ENCODE data around the gene MPL.
"Not testable (repeated sequence)": the region's sequence is repeated elsewhere in the genome, so short reads cannot be mapped to it uniquely, and the experiment has no call there.

Gene MPL

GRCh38 chr1:43368646-43369020 lies 31.0 kb downstream of the MPL start:
- H3K36me3 ChIP-seq (ENCODE audit: control insufficient read depth, insufficient read depth, low read length, severe bottlenecking): peaks cover 21% of the 10 kb centered on the region
- DNase-seq (ENCODE audit: low read depth): no peak
- H3K4me3 ChIP-seq (ENCODE audit: low read length): peak overlapping the region; percentile 95
- peaks cover 35% of the 10 kb centered on the region for H3K4me1 ChIP-seq (ENCODE audit: control insufficient read depth, insufficient read depth, low read length)
- no peaks in the 10 kb centered on the region for H3K9me3 ChIP-seq (ENCODE audit: control insufficient read depth, low read length)
- peak overlapping the region; percentile 86 for H3K9ac ChIP-seq (ENCODE audit: low read length)
- no peaks in the 10 kb centered on the region for H3K27me3 ChIP-seq (replicated peaks; ENCODE audit: control insufficient read depth, insufficient read depth, low read length)

- not testable (repeated sequence) for H3K36me3 ChIP-seq (ENCODE audit: control insufficient read depth, insufficient read depth, low read length, severe bottlenecking); DNase-seq (ENCODE audit: low read depth); H3K9ac ChIP-seq (ENCODE audit: low read length); H3K4me3 ChIP-seq (ENCODE audit: low read length); H3K9me3 ChIP-seq (ENCODE audit: control insufficient read depth, low read length); H3K27me3 ChIP-seq (replicated peaks; ENCODE audit: control insufficient read depth, insufficient read depth, low read length)
- peaks cover 29% of the 10 kb centered on the region for H3K4me1 ChIP-seq (ENCODE audit: control insufficient read depth, insufficient read depth, low read length)
These were observed 32.2 kb downstream of the MPL start for GRCh38 chr1:43369779-43370178.

- H3K4me1 ChIP-seq (ENCODE audit: control insufficient read depth, insufficient read depth, low read length): peaks cover 29% of the 10 kb centered on the region
- no peak overlapping the region for H3K4me3 ChIP-seq (ENCODE audit: low read length)
- no peaks in the 10 kb centered on the region for H3K27me3 ChIP-seq (replicated peaks; ENCODE audit: control insufficient read depth, insufficient read depth, low read length)
- peaks cover 2% of the 10 kb centered on the region for H3K36me3 ChIP-seq (ENCODE audit: control insufficient read depth, insufficient read depth, low read length, severe bottlenecking)
- DNase-seq (ENCODE audit: low read depth): no peak
- H3K9me3 ChIP-seq (ENCODE audit: control insufficient read depth, low read length): no peaks in the 10 kb centered on the region
- H3K9ac ChIP-seq (ENCODE audit: low read length): no peak overlapping the region
These were observed 32.9 kb downstream of the MPL start for GRCh38 chr1:43370564-43370963.

- no peak overlapping the region for H3K9ac ChIP-seq (ENCODE audit: low read length)
- no peaks in the 10 kb centered on the region for H3K27me3 ChIP-seq (replicated peaks; ENCODE audit: control insufficient read depth, insufficient read depth, low read length)
- H3K36me3 ChIP-seq (ENCODE audit: control insufficient read depth, insufficient read depth, low read length, severe bottlenecking): no peaks in the 10 kb centered on the region
- H3K9me3 ChIP-seq (ENCODE audit: control insufficient read depth, low read length): no peaks in the 10 kb centered on the region
- peaks cover 18% of the 10 kb centered on the region for H3K4me1 ChIP-seq (ENCODE audit: control insufficient read depth, insufficient read depth, low read length)
- DNase-seq (ENCODE audit: low read depth): no peak
- no peak overlapping the region for H3K4me3 ChIP-seq (ENCODE audit: low read length)
These were observed 34.6 kb downstream of the MPL start for GRCh38 chr1:43372172-43372571.

GRCh38 chr1:43373066-43373940 lies 35.7 kb downstream of the MPL start:
- H3K36me3 ChIP-seq (ENCODE audit: control insufficient read depth, insufficient read depth, low read length, severe bottlenecking): no peaks in the 10 kb centered on the region
- no peaks in the 10 kb centered on the region for H3K27me3 ChIP-seq (replicated peaks; ENCODE audit: control insufficient read depth, insufficient read depth, low read length)
- no peak overlapping the region for H3K4me3 ChIP-seq (ENCODE audit: low read length)
- no peak overlapping the region for H3K9ac ChIP-seq (ENCODE audit: low read length)
- H3K9me3 ChIP-seq (ENCODE audit: control insufficient read depth, low read length): no peaks in the 10 kb centered on the region
- H3K4me1 ChIP-seq (ENCODE audit: control insufficient read depth, insufficient read depth, low read length): peaks cover 17% of the 10 kb centered on the region
- peak; percentile 63 for DNase-seq (ENCODE audit: low read depth)

- no peak for DNase-seq (ENCODE audit: low read depth)
- H3K36me3 ChIP-seq (ENCODE audit: control insufficient read depth, insufficient read depth, low read length, severe bottlenecking): peaks cover 3% of the 10 kb centered on the region
- no peaks in the 10 kb centered on the region for H3K9me3 ChIP-seq (ENCODE audit: control insufficient read depth, low read length)
- no peak overlapping the region for H3K4me3 ChIP-seq (ENCODE audit: low read length)
- H3K9ac ChIP-seq (ENCODE audit: low read length): no peak overlapping the region
- H3K4me1 ChIP-seq (ENCODE audit: control insufficient read depth, insufficient read depth, low read length): peaks cover 14% of the 10 kb centered on the region
- H3K27me3 ChIP-seq (replicated peaks; ENCODE audit: control insufficient read depth, insufficient read depth, low read length): no peaks in the 10 kb centered on the region
These were observed 39.2 kb downstream of the MPL start for GRCh38 chr1:43376723-43377235.

- Histone ChIP-seq H3K9me3 (ENCODE audit: control insufficient read depth, low read length) (no peaks in the 10 kb centered on the region), H3K9ac (ENCODE audit: low read length) (no peak overlapping the region), H3K27me3 (replicated peaks; ENCODE audit: control insufficient read depth, insufficient read depth, low read length) (no peaks in the 10 kb centered on the region), H3K4me3 (ENCODE audit: low read length) (no peak overlapping the region), H3K36me3 (ENCODE audit: control insufficient read depth, insufficient read depth, low read length, severe bottlenecking) (peaks cover 9% of the 10 kb centered on the region), H3K4me1 (ENCODE audit: control insufficient read depth, insufficient read depth, low read length) (peaks cover 22% of the 10 kb centered on the region)
- no peak for DNase-seq (ENCODE audit: low read depth)
These were observed 40.2 kb downstream of the MPL start for GRCh38 chr1:43377831-43378230.

GRCh38 chr1:43379476-43379875 lies 41.9 kb downstream of the MPL start:
- no peak for DNase-seq (ENCODE audit: low read depth)
- no peak overlapping the region for H3K4me3 ChIP-seq (ENCODE audit: low read length)
- peaks cover 25% of the 10 kb centered on the region for H3K36me3 ChIP-seq (ENCODE audit: control insufficient read depth, insufficient read depth, low read length, severe bottlenecking)
- H3K9me3 ChIP-seq (ENCODE audit: control insufficient read depth, low read length): no peaks in the 10 kb centered on the region
- H3K9ac ChIP-seq (ENCODE audit: low read length): no peak overlapping the region
- H3K27me3 ChIP-seq (replicated peaks; ENCODE audit: control insufficient read depth, insufficient read depth, low read length): no peaks in the 10 kb centered on the region
- H3K4me1 ChIP-seq (ENCODE audit: control insufficient read depth, insufficient read depth, low read length): peaks cover 12% of the 10 kb centered on the region

GRCh38 chr1:43381612-43382011 lies 44.0 kb downstream of the MPL start:
- Histone ChIP-seq H3K4me1 (ENCODE audit: control insufficient read depth, insufficient read depth, low read length) (peaks cover 14% of the 10 kb centered on the region), H3K36me3 (ENCODE audit: control insufficient read depth, insufficient read depth, low read length, severe bottlenecking) (peaks cover 47% of the 10 kb centered on the region)
- DNase-seq (ENCODE audit: low read depth): no peak

GRCh38 chr1:43382027-43382779 lies 44.6 kb downstream of the MPL start:
- Histone ChIP-seq H3K36me3 (ENCODE audit: control insufficient read depth, insufficient read depth, low read length, severe bottlenecking) (peaks cover 52% of the 10 kb centered on the region), H3K27me3 (replicated peaks; ENCODE audit: control insufficient read depth, insufficient read depth, low read length) (no peaks in the 10 kb centered on the region), H3K9ac (ENCODE audit: low read length) (no peak overlapping the region), H3K4me1 (ENCODE audit: control insufficient read depth, insufficient read depth, low read length) (peaks cover 20% of the 10 kb centered on the region), H3K9me3 (ENCODE audit: control insufficient read depth, low read length) (no peaks in the 10 kb centered on the region), H3K4me3 (ENCODE audit: low read length) (no peak overlapping the region)
- no peak for DNase-seq (ENCODE audit: low read depth)

More at GRCh38 chr1:43381612-43382011, 44.0 kb downstream of the MPL start:
- Histone ChIP-seq H3K9me3 (ENCODE audit: control insufficient read depth, low read length) (no peaks in the 10 kb centered on the region), H3K4me3 (ENCODE audit: low read length) (no peak overlapping the region), H3K27me3 (replicated peaks; ENCODE audit: control insufficient read depth, insufficient read depth, low read length) (no peaks in the 10 kb centered on the region), H3K9ac (ENCODE audit: low read length) (no peak overlapping the region)

GRCh38 chr1:43383449-43383848 lies 45.8 kb downstream of the MPL start:
- H3K4me1 ChIP-seq (ENCODE audit: control insufficient read depth, insufficient read depth, low read length): peaks cover 32% of the 10 kb centered on the region
- H3K9ac ChIP-seq (ENCODE audit: low read length): no peak overlapping the region
- no peaks in the 10 kb centered on the region for H3K9me3 ChIP-seq (ENCODE audit: control insufficient read depth, low read length)
- no peaks in the 10 kb centered on the region for H3K27me3 ChIP-seq (replicated peaks; ENCODE audit: control insufficient read depth, insufficient read depth, low read length)
- no peak overlapping the region for H3K4me3 ChIP-seq (ENCODE audit: low read length)
- DNase-seq (ENCODE audit: low read depth): no peak
- H3K36me3 ChIP-seq (ENCODE audit: control insufficient read depth, insufficient read depth, low read length, severe bottlenecking): peaks cover 56% of the 10 kb centered on the region

Data from adipocyte (in vitro differentiated cells).